HG03342 (cell line): ENCODE data around the gene NTSR1.

Experiments used
- ATAC-seq: cut with Tn5 transposase; IDR thresholded peaks from one replicate; pipeline ENCODE4 v1.9.1; 2021; ENCODE audit warnings: mild to moderate bottlenecking, moderate library complexity; ENCODE audit not compliant: unreplicated experiment

Gene NTSR1

GRCh38 chr20:62811720-62812119 is 103.1 kb downstream of the NTSR1 start:
- no peak for ATAC-seq
